Measurements from ENCODE around the gene BNIP1. TPM values are rescaled to one million over a fixed set of nuclear protein-coding genes. Genes with fewer than 3 reads are reported as not detected.

The BNIP1 gene
- total RNA-seq, 1 donor from 2014 or later: 22.6 TPM

DNA sequence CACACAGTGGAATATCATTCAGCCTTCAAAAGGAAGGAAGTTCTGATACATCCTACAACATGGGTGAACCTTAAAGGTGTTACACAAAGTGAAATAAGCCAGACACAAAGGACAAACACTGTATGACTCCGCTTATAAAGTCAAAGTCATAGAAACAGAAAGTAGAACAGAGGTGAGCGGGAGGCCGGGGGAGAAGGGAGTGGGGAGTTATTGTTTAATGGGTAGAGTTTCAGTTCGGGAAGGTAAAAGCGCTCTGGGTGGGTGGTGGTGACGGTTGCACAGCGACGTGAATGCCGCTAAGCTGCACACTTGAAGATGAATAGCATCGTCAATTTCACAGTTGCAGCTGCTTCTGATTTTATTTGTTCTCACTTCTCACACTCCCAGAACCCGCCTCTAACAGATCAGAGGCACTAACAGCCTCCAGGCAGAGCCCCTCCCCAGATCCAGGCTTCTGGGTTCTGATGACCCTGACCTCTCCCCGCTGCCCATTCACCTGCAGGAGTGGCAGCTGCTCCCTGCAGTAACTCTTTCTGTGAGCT is 34.1 kb downstream of the BNIP1 start:
- Mint-ChIP-seq H3K9me3 (peaks cover 3% of the 10 kb centered on the region), H3K27ac (no peak overlapping the region), H3K36me3 (ENCODE audit: low read depth) (no peaks in the 10 kb centered on the region), H3K27me3 (ENCODE audit: low read depth) (no peaks in the 10 kb centered on the region), H3K4me1 (ENCODE audit: low read depth) (no peaks in the 10 kb centered on the region), H3K4me3 (ENCODE audit: low read depth) (no peak overlapping the region)
- no peak for DNase-seq (ENCODE audit: low spot score)
- intact Hi-C loops (cut with micrococcal nuclease): no loop called here

DNA sequence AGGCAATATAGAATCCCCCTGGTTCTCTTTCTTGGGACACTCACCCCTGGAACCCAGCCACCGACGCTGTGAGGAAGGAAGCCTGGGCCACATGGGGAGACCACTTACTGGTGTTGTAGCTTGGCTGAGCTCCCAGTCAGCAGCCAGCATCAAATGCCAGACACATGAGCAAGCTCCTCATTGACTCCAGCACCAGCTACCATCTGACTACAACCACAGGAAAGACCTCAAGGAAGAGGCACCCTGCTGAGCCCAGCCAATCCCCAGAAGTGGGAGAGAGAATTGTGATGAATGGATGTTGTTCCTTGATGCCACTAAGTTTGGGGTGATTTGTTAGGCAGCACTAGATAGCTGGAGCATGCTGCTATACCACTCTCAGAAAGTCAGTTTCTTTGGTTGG is 36.0 kb downstream of the BNIP1 start:
- intact Hi-C loops (cut with micrococcal nuclease): no loop called here
- H3K4me1 Mint-ChIP-seq (ENCODE audit: low read depth): no peaks in the 10 kb centered on the region
- no peak overlapping the region for H3K27ac Mint-ChIP-seq
- H3K36me3 Mint-ChIP-seq (ENCODE audit: low read depth): no peaks in the 10 kb centered on the region
- no peaks in the 10 kb centered on the region for H3K27me3 Mint-ChIP-seq (ENCODE audit: low read depth)
- DNase-seq (ENCODE audit: low spot score): no peak
- H3K4me3 Mint-ChIP-seq (ENCODE audit: low read depth): no peak overlapping the region
- H3K9me3 Mint-ChIP-seq: peaks cover 3% of the 10 kb centered on the region

GRCh38 chr5:173187054-173187743 is 42.9 kb downstream of the BNIP1 start:
- intact Hi-C loops (cut with micrococcal nuclease): no loop called here
- Mint-ChIP-seq H3K4me1 (ENCODE audit: low read depth) (no peaks in the 10 kb centered on the region), H3K27ac (no peak overlapping the region), H3K4me3 (ENCODE audit: low read depth) (no peak overlapping the region), H3K27me3 (ENCODE audit: low read depth) (no peaks in the 10 kb centered on the region), H3K36me3 (ENCODE audit: low read depth) (no peaks in the 10 kb centered on the region), H3K9me3 (no peaks in the 10 kb centered on the region)
- DNase-seq (ENCODE audit: low spot score): no peak

- DNase-seq (ENCODE audit: low spot score): no peak
- H3K27me3 Mint-ChIP-seq (ENCODE audit: low read depth): no peaks in the 10 kb centered on the region
- H3K9me3 Mint-ChIP-seq: no peaks in the 10 kb centered on the region
- no peak overlapping the region for H3K27ac Mint-ChIP-seq
- H3K4me3 Mint-ChIP-seq (ENCODE audit: low read depth): no peak overlapping the region
- no peaks in the 10 kb centered on the region for H3K36me3 Mint-ChIP-seq (ENCODE audit: low read depth)
- intact Hi-C loops (cut with micrococcal nuclease): no loop called here
- no peaks in the 10 kb centered on the region for H3K4me1 Mint-ChIP-seq (ENCODE audit: low read depth)
Observed at GRCh38 chr5:173188280-173188679, 43.9 kb downstream of the BNIP1 start.

DNA sequence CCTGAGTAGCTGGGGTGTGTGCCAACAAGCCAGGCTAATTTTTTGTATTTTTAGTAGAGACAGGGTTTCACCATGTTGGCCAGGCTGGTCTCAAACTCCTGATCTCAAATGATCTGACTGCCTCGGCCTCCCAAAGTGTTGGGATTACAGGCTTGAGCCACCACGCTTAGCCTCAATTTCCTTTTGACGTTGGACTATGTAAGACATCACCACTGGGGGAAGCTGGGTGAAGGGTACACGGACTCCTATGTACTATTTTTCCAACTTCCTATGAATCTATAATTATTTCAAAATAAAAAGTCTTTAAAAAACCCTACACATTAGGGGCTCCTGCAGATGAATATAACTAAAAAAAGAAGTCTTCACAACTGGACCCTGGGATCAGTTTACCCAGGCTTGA is 46.7 kb downstream of the BNIP1 start:
- Mint-ChIP-seq H3K4me1 (ENCODE audit: low read depth) (no peaks in the 10 kb centered on the region), H3K27me3 (ENCODE audit: low read depth) (no peaks in the 10 kb centered on the region), H3K4me3 (ENCODE audit: low read depth) (no peak overlapping the region), H3K36me3 (ENCODE audit: low read depth) (no peaks in the 10 kb centered on the region), H3K9me3 (no peaks in the 10 kb centered on the region), H3K27ac (no peak overlapping the region)
- intact Hi-C loops (cut with micrococcal nuclease): no loop called here
- DNase-seq (ENCODE audit: low spot score): no peak

- no peaks in the 10 kb centered on the region for H3K27me3 Mint-ChIP-seq (ENCODE audit: low read depth)
- intact Hi-C loops (cut with micrococcal nuclease): no loop called here
- no peaks in the 10 kb centered on the region for H3K4me1 Mint-ChIP-seq (ENCODE audit: low read depth)
Observed at GRCh38 chr5:173191561-173191960, 47.2 kb downstream of the BNIP1 start.

GRCh38 chr5:173192561-173192960 is 48.2 kb downstream of the BNIP1 start:
- H3K4me1 Mint-ChIP-seq (ENCODE audit: low read depth): no peaks in the 10 kb centered on the region
- intact Hi-C loops (cut with micrococcal nuclease): no loop called here

More at GRCh38 chr5:173191561-173191960, 47.2 kb downstream of the BNIP1 start:
- H3K36me3 Mint-ChIP-seq (ENCODE audit: low read depth): no peaks in the 10 kb centered on the region
- DNase-seq (ENCODE audit: low spot score): no peak
- H3K9me3 Mint-ChIP-seq: no peaks in the 10 kb centered on the region
- H3K27ac Mint-ChIP-seq: no peak overlapping the region
- H3K4me3 Mint-ChIP-seq (ENCODE audit: low read depth): no peak overlapping the region

DNA sequence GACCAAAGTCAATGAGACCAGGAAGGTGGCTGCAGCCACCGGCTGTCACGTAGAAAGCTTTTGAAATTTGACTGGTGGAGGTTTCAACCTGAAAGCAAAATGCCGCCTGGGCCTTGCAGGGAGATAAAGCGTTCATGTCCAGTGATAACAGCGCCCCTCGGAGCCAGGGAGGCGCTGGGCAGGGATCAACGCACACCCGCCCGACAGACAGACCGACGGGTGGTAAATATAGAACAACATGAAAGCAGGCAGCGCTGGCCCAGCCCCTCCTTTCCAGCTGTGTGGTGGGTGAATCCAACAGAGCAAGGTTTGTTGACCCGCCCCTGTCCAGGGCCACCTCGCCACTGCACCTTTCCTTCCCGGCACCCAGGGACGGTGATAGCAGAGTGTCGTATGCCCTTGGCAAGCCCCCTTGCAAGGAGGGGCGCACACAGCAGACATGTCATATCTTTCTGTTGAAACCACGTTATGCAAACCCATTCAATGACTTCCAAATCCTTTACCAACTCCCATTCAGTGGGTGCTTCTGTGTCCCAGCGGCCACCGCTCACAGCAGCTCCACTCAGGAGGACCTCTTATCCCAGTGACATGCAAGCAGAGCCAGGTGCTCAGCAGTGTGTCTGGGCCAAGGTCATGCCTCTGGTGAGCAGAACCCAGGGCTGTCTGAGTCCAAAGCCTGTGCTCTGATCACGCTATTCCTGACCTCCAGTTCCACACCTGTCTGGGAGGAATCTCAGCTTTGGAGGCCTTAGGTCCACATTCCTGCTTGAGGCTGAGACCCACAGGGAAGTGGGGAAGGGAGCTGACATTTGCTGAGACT is 52.0 kb downstream of the BNIP1 start:
- H3K4me3 Mint-ChIP-seq (ENCODE audit: low read depth): no peak overlapping the region
- H3K4me1 Mint-ChIP-seq (ENCODE audit: low read depth): no peaks in the 10 kb centered on the region
- peaks cover 5% of the 10 kb centered on the region for H3K9me3 Mint-ChIP-seq
- peaks cover 1% of the 10 kb centered on the region for H3K27me3 Mint-ChIP-seq (ENCODE audit: low read depth)
- DNase-seq (ENCODE audit: low spot score): no peak
- intact Hi-C loops (cut with micrococcal nuclease): no loop called here
- no peaks in the 10 kb centered on the region for H3K36me3 Mint-ChIP-seq (ENCODE audit: low read depth)
- no peak overlapping the region for H3K27ac Mint-ChIP-seq

More at GRCh38 chr5:173192561-173192960, 48.2 kb downstream of the BNIP1 start:
- Mint-ChIP-seq H3K9me3 (no peaks in the 10 kb centered on the region), H3K36me3 (ENCODE audit: low read depth) (no peaks in the 10 kb centered on the region), H3K27ac (no peak overlapping the region), H3K27me3 (ENCODE audit: low read depth) (no peaks in the 10 kb centered on the region), H3K4me3 (ENCODE audit: low read depth) (no peak overlapping the region)
- DNase-seq (ENCODE audit: low spot score): no peak

GRCh38 chr5:173197375-173197891 is 53.1 kb downstream of the BNIP1 start:
- Mint-ChIP-seq H3K4me3 (ENCODE audit: low read depth) (no peak overlapping the region), H3K4me1 (ENCODE audit: low read depth) (no peaks in the 10 kb centered on the region), H3K36me3 (ENCODE audit: low read depth) (no peaks in the 10 kb centered on the region), H3K9me3 (peaks cover 5% of the 10 kb centered on the region), H3K27me3 (ENCODE audit: low read depth) (peaks cover 6% of the 10 kb centered on the region), H3K27ac (no peak overlapping the region)
- intact Hi-C loops (cut with micrococcal nuclease): no loop called here
- DNase-seq (ENCODE audit: low spot score): no peak

DNA sequence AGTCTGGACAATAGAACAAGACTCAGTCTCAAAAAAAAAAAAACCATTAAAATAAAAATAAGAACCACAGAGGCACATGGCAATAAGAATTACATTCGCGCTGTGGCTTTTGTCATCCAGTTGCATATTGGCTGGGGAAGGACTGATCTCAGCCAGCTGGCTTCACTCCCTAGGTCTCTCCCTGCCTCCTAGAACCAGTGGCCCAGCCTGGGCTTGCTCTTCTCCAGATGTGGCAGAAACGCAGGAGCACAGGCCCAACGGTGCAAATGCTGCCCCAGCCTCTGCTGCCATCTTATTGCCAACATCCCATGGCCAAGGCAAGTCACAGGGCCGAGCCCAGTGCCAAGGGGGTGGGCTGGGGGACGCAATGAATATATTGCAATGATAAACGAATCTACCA is 53.7 kb downstream of the BNIP1 start:
- Mint-ChIP-seq H3K9me3 (peaks cover 5% of the 10 kb centered on the region), H3K4me1 (ENCODE audit: low read depth) (no peaks in the 10 kb centered on the region), H3K27ac (no peak overlapping the region), H3K27me3 (ENCODE audit: low read depth) (peaks cover 10% of the 10 kb centered on the region), H3K4me3 (ENCODE audit: low read depth) (no peak overlapping the region), H3K36me3 (ENCODE audit: low read depth) (no peaks in the 10 kb centered on the region)
- DNase-seq (ENCODE audit: low spot score): no peak
- intact Hi-C loops (cut with micrococcal nuclease): no loop called here

GRCh38 chr5:173200356-173200755 is 56.0 kb downstream of the BNIP1 start:
- Mint-ChIP-seq H3K36me3 (ENCODE audit: low read depth) (no peaks in the 10 kb centered on the region), H3K27me3 (ENCODE audit: low read depth) (peaks cover 20% of the 10 kb centered on the region), H3K4me1 (ENCODE audit: low read depth) (no peaks in the 10 kb centered on the region), H3K27ac (no peak overlapping the region), H3K4me3 (ENCODE audit: low read depth) (no peak overlapping the region), H3K9me3 (peaks cover 5% of the 10 kb centered on the region)
- DNase-seq (ENCODE audit: low spot score): no peak
- intact Hi-C loops (cut with micrococcal nuclease): no loop called here

DNA sequence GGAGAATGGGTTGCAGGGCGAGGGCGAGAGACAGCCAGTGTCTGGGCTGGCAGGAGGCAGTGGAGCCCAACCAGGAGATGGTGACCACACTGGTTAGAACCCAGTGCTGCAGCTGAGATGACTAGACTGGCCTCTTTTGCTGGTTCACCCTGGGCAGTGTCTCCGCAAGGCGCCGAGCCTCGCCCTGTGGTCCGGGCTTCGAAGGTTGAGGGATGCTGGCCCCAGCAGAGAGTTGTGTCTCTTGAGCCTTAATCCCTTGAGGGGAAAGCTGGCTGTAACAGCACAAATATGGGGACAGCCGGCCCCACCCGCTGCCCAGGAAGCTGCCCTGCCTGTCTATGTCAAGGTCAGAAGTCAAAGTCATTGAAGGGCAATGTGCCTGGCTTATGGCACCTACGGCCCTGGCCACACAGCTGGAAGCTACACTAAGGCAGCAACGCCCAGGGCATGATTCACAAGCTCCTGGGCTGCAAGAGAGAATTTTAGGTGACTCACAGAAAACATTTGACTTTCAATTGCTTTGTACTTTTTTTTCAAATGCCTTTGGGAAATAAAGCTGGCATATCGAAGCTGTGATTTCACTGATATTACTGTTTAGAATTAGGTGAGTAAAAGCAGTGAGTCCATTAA is 57.4 kb downstream of the BNIP1 start:
- Mint-ChIP-seq H3K9me3 (peaks cover 5% of the 10 kb centered on the region), H3K36me3 (ENCODE audit: low read depth) (no peaks in the 10 kb centered on the region), H3K27ac (no peak overlapping the region), H3K4me3 (ENCODE audit: low read depth) (no peak overlapping the region), H3K4me1 (ENCODE audit: low read depth) (no peaks in the 10 kb centered on the region), H3K27me3 (ENCODE audit: low read depth) (peaks cover 20% of the 10 kb centered on the region)
- intact Hi-C loops (cut with micrococcal nuclease): no loop called here
- no peak for DNase-seq (ENCODE audit: low spot score)

Measured in activated T-helper 2 cell treated with anti-CD3 and anti-CD28 coated beads, Interferon-gamma antibody, Interleukin-2, Interleukin-4, amounts not matched to agents 10 μg/mL and 5 μg/mL and 100 μg/mL, durations not matched to agents 14 hours and 24 hours and 36 hours (primary cell).